Upper lobe of left lung (tissue), 4 donors: ENCODE results near the gene ZFHX2.

Experiments
- CTCF ChIP-seq, 6 experiments: fragments of 450-650 bp in 4 of 6; fragments of 200-600 bp in 2 of 6; sonication (generic) in 2 of 6; IDR thresholded peaks; one replicate each; pipeline ENCODE4 v1.5.1; 2016 to 2019; ENCODE audit warnings: antibody characterized with exemption in 6 of 6
- EP300 ChIP-seq, 4 donors: sonication (generic); formaldehyde crosslinking; IDR thresholded peaks; one replicate each; pipeline ENCODE4 v1.5.1; 2017; ENCODE audit warnings: antibody characterized with exemption in 4 of 4, control low read depth in 2 of 4
- POLR2AphosphoS5 ChIP-seq, 2 donors: sonication (generic); formaldehyde crosslinking; IDR thresholded peaks; one replicate each; pipeline ENCODE4 v1.5.1; 2017; ENCODE audit warnings: antibody characterized with exemption in 2 of 2

DNA sequence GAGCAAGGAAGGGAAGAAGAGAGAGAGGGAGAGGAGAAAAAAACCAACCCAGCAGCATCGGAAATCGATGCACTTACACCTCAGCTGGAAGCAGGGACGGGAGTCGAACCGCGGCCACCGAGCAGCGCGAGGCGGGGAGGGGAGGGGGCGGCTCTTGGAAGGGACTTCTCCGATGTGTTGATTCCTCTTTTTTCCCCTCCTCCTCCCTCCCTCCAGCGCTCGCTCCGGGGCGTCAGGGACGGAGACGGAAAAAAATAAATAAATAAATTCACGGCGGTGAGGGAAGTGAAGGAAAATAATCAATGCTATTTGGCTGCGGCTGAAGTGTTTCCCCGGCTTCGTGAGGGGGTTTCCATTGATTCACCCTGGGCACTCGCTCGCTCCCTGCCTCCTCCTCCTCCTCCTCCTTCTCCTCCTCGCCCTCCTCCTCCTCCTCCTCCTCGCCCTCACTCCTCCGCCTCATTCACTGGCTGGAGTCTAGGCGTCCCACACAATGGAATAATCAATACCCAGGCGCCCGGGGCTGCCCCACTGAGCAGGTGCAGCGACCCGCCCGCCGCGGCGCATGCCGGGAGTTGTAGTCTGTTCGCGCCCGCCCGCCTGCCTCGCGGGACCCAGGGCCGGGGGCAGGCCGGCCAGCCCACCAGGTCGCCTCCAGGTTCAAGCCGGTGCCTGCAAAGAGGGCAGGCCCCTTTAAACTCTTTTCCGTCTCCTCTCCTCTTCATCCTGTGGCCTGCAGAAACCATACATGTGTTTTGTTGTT, at the start of gene ZFHX2:
- TF ChIP-seq POLR2AphosphoS5 (IDR thresholded peaks at IDR 0.05) (no peak), CTCF (IDR thresholded peaks at IDR 0.05) (no peak), EP300 (IDR thresholded peaks at IDR 0.05) (no peak)
